ENCODE data around the gene ITGAE. TPM values are rescaled to one million over a fixed set of nuclear protein-coding genes. Genes with fewer than 3 reads are reported as not detected.
A peak's percentile ranks its signal among the peaks of the same experiment; 100 is the strongest.

Gene ITGAE
- total RNA-seq, result 10 to 100 TPM; 21.8 to 34.3 TPM
- polyA plus RNA-seq (2013, experiment 1 of 2), result 47.8 TPM
- polyA plus RNA-seq (2013, experiment 2 of 2), result 49.2 TPM
- long read RNA-seq, experiment 1, transcript ITGAE-207 (4 exons, 672 nt), result major isoform, 12 of 15 reads
- long read RNA-seq, experiment 1, partial matches to known transcripts, result 1 of 15 reads
- long read RNA-seq, experiment 1, other reads (novel, unspliced or antisense), result 1 of 15 reads
- long read RNA-seq, experiment 2, transcript ITGAE-207 (4 exons, 672 nt), result major isoform, 19 of 22 reads
- long read RNA-seq, experiment 2, partial matches to known transcripts, result 0 of 22 reads
- long read RNA-seq, experiment 2, other reads (novel, unspliced or antisense), result 1 of 22 reads
- long read RNA-seq, experiment 3, transcript ITGAE-207 (4 exons, 672 nt), result major isoform, 11 of 21 reads
- long read RNA-seq, experiment 3, partial matches to known transcripts, result 3 of 21 reads
- long read RNA-seq, experiment 3, other reads (novel, unspliced or antisense), result 3 of 21 reads
- long read RNA-seq, experiment 4, transcript ITGAE-207 (4 exons, 672 nt), result major isoform, 8 of 10 reads
- long read RNA-seq, experiment 4, partial matches to known transcripts, result 1 of 10 reads
- long read RNA-seq, experiment 4, other reads (novel, unspliced or antisense), result 0 of 10 reads

- Mint-ChIP-seq H3K27me3 (ENCODE audit: insufficient read depth) (no peaks in the 10 kb centered on the region), H3K9me3 (no peaks in the 10 kb centered on the region), H3K4me3 (no peak within 1 kb of the TSS), H3K36me3 (ENCODE audit: low read depth) (peaks cover 24% of the 10 kb centered on the region), H3K4me1 (no peaks in the 10 kb centered on the region), H3K27ac (peak within 1 kb of the TSS; percentile 74)
- TF ChIP-seq CTCF (conservative IDR thresholded peaks at IDR 0.05), result no peak
- H3K9me3 ChIP-seq (ENCODE audit: control insufficient read depth, low read length), result no peaks in the 10 kb centered on the region
- no peaks in the 10 kb centered on the region for H3K27me3 ChIP-seq (ENCODE audit: control insufficient read depth, insufficient read depth, low read length, poor library complexity, severe bottlenecking)
- H3K9ac ChIP-seq (ENCODE audit: extremely low read depth, low read length, poor library complexity, severe bottlenecking), result no peak within 1 kb of the TSS
- H3K27ac ChIP-seq (ENCODE audit: low read depth, low read length), result no peak within 1 kb of the TSS
- H3K4me3 ChIP-seq (ENCODE audit: low read length), result no peak within 1 kb of the TSS
- no peaks in the 10 kb centered on the region for H3K36me3 ChIP-seq (ENCODE audit: control insufficient read depth, insufficient read depth, low read length)
- 92 to 94% methylated on average over 11 to 17 of the region's 17 CpGs for WGBS, 2 experiments (ENCODE audit: insufficient coverage in 1 of 2, insufficient read length in 1 of 2)
- DNase-seq, result no peak
- no peaks in the 10 kb centered on the region for H3K4me1 ChIP-seq (ENCODE audit: control insufficient read depth, insufficient read depth, low read length)
Observed at GRCh38 chr17:3800362-3801271, at the start of gene ITGAE. Gene ITGAE (minus strand): TSS chr17:3801188. CDS start chr17:3801144, 44 bp downstream.

DNA sequence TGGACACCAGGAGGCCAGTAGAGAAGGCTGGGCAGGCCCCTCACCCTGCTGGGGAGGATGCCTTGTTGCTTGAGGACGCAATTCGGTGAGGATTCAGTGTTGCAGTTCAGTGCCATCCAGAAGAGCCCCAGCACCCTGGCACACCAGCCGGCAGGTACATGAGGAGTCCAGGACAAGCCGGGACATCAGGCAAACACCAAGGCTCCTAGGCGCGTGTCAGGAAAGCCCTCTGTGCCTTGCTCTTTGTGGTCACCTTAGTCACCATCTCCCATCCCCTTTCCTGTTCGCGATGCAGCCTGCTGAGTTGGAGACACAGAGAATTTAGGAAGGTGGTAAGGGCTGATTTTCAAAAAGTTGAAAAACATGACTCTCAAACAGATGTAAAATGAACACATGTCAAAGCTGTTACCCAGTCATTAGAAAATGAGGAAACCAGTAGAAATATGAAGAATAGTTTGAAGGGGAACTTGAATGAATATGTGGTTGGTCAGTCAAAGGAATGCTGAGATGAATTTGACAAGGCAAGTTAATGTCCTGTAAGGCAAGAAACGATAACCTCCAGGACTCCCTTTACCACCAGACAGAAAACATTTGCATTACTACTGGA lies 47.3 kb upstream of the ITGAE start:
- Mint-ChIP-seq H3K27ac (no peak overlapping the region), H3K4me1 (peaks cover 10% of the 10 kb centered on the region), H3K27me3 (ENCODE audit: insufficient read depth) (peaks cover 18% of the 10 kb centered on the region), H3K4me3 (no peak overlapping the region), H3K9me3 (peaks cover 8% of the 10 kb centered on the region), H3K36me3 (ENCODE audit: low read depth) (peaks cover 8% of the 10 kb centered on the region)
- Histone ChIP-seq H3K4me1 (ENCODE audit: control insufficient read depth, insufficient read depth, low read length) (peaks cover 5% of the 10 kb centered on the region), H3K27ac (ENCODE audit: low read depth, low read length) (no peak overlapping the region), H3K9me3 (ENCODE audit: control insufficient read depth, low read length) (no peaks in the 10 kb centered on the region), H3K27me3 (ENCODE audit: control insufficient read depth, insufficient read depth, low read length, poor library complexity, severe bottlenecking) (no peaks in the 10 kb centered on the region), H3K9ac (ENCODE audit: extremely low read depth, low read length, poor library complexity, severe bottlenecking) (no peak overlapping the region), H3K4me3 (ENCODE audit: low read length) (no peak overlapping the region), H3K36me3 (ENCODE audit: control insufficient read depth, insufficient read depth, low read length) (peaks cover 6% of the 10 kb centered on the region)
- TF ChIP-seq CTCF (conservative IDR thresholded peaks at IDR 0.05), result no peak
- no peak for DNase-seq
- WGBS, 2 experiments (ENCODE audit: insufficient coverage in 1 of 2, insufficient read length in 1 of 2), result 85 to 88% methylated on average over 7 to 8 of the region's 9 CpGs

DNA sequence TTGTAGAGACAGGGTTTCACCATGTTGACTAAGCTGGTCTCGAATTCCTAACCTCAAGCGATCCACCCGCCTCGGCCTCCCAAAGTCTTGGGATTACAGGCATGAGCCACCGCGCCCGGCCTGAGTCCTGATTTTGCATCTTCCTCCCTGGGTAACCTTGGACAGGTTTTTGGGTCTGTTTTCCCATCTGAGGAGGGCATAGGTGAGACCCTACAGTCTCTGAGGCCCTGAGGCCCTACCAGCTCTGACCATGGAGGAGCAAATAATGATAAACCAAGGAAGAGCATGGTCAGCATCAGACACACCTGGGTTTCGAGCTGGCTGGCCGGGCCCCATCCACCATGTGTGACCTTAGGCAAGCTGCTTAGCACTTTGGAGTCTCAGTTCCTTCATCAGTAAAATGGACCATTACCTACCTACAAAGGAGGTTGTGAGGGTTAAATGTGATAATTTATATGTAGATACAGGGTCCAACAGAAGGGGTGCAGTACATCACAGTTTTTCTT lies 46.2 kb upstream of the ITGAE start:
- DNase-seq, result no peak
- H3K36me3 Mint-ChIP-seq (ENCODE audit: low read depth), result peaks cover 18% of the 10 kb centered on the region
- WGBS, 2 experiments (ENCODE audit: insufficient coverage in 1 of 2, insufficient read length in 1 of 2), result 95 to 100% methylated on average over 3 to 9 of the region's 9 CpGs

More for the DNA sequence above, 46.2 kb upstream of the ITGAE start:
- Histone ChIP-seq H3K27ac (ENCODE audit: low read depth, low read length) (no peak overlapping the region), H3K9me3 (ENCODE audit: control insufficient read depth, low read length) (no peaks in the 10 kb centered on the region), H3K4me1 (ENCODE audit: control insufficient read depth, insufficient read depth, low read length) (peaks cover 5% of the 10 kb centered on the region), H3K36me3 (ENCODE audit: control insufficient read depth, insufficient read depth, low read length) (peaks cover 18% of the 10 kb centered on the region), H3K27me3 (ENCODE audit: control insufficient read depth, insufficient read depth, low read length, poor library complexity, severe bottlenecking) (no peaks in the 10 kb centered on the region), H3K4me3 (ENCODE audit: low read length) (no peak overlapping the region), H3K9ac (ENCODE audit: extremely low read depth, low read length, poor library complexity, severe bottlenecking) (no peak overlapping the region)
- H3K27me3 Mint-ChIP-seq (ENCODE audit: insufficient read depth), result peaks cover 14% of the 10 kb centered on the region
- no peak overlapping the region for H3K27ac Mint-ChIP-seq
- no peak for TF ChIP-seq CTCF (conservative IDR thresholded peaks at IDR 0.05)
- H3K9me3 Mint-ChIP-seq, result no peaks in the 10 kb centered on the region
- peaks cover 10% of the 10 kb centered on the region for H3K4me1 Mint-ChIP-seq
- H3K4me3 Mint-ChIP-seq, result no peak overlapping the region
